Endothelial cell of umbilical vein (primary cell): ENCODE results near the gene PDGFRB. TPM values are rescaled to one million over a fixed set of nuclear protein-coding genes. Genes with fewer than 3 reads are reported as not detected.

Experiments used
- BruUV-seq: library from RNA; stranded (reverse); fragments of 400-500 nt; replicated peaks from 2 replicates; lab custom pipeline; 2021; lab: Mats Ljungman, UMichigan
- CTCF ChIA-PET: fragments of 300-600, 350-600 bp; sonication (Branson Sonifier 250); formaldehyde crosslinking; loops from one replicate; lab custom pipeline; 2021; ENCODE audit warnings: antibody characterized with exemption, inconsistent platforms; lab: Charles Lee
- POLR2A ChIA-PET: fragments of 300-600, 350-600 bp; sonication (Branson Sonifier 250); formaldehyde crosslinking; loops from one replicate; lab custom pipeline; 2021; ENCODE audit warnings: antibody characterized with exemption, inconsistent platforms; lab: Charles Lee
- DNase-seq: peaks from one replicate; pipeline ENCODE4 v3.0.0-alpha.2; 2011; ENCODE audit warnings: low read depth, low spot score
- FAIRE-seq: peaks from 2 replicates; lab custom pipeline; 2011; peaks lifted over from hg19 to GRCh38; lab: Jason Lieb, UNC
- H2AFZ ChIP-seq: 2 replicates; pipeline ENCODE4 v1.6.0; 2012; ENCODE audit warnings: low read depth, low read length, control low read depth, inconsistent platforms
- H3K27ac ChIP-seq: 2 replicates; pipeline ENCODE4 v1.5.1; 2011; ENCODE audit warnings: low read depth, mild to moderate bottlenecking, control low read depth, low read length, moderate library complexity; ENCODE audit not compliant: insufficient read depth
- H3K27me3 ChIP-seq, 2 experiments: 2 replicates each; pipeline versions ENCODE4 v1.6.0 to v1.6.1; 2011; ENCODE audit warnings: low read length in 2 of 2, mixed read lengths in 1 of 2; ENCODE audit not compliant: control insufficient read depth in 2 of 2, insufficient read depth in 2 of 2
- H3K36me3 ChIP-seq, 2 experiments: 2 replicates in 1 of 2; 3 replicates in 1 of 2; pipeline ENCODE4 v1.5.1; 2011; ENCODE audit warnings: low read length in 2 of 2, mild to moderate bottlenecking in 1 of 2, moderate library complexity in 1 of 2; ENCODE audit not compliant: control insufficient read depth in 2 of 2, insufficient read depth in 2 of 2; ENCODE audit errors: extremely low read depth in 1 of 2
- H3K4me1 ChIP-seq: 3 replicates; pipeline ENCODE4 v1.5.1; 2011; ENCODE audit warnings: mild to moderate bottlenecking, low read length; ENCODE audit not compliant: control insufficient read depth, insufficient read depth; ENCODE audit errors: extremely low read depth
- H3K4me2 ChIP-seq: 2 replicates; pipeline ENCODE4 v1.6.1; 2011; ENCODE audit warnings: low read length, control low read depth, mixed read lengths; ENCODE audit not compliant: insufficient read depth
- H3K4me3 ChIP-seq, 3 experiments: fragments of 200-600 bp in 1 of 3; sonication (generic), shearing (Covaris generic) in 1 of 3; replicated peaks in 1 of 3; 2 replicates each; pipeline ENCODE4 v1.5.1; 2011 to 2016; ENCODE audit warnings: control low read depth in 3 of 3, low read length in 3 of 3, mild to moderate bottlenecking in 2 of 3, inconsistent platforms in 1 of 3, low read depth in 1 of 3, moderate library complexity in 1 of 3; ENCODE audit not compliant: insufficient read depth in 1 of 3
- H3K79me2 ChIP-seq: 2 replicates; pipeline ENCODE4 v1.6.0; 2012; ENCODE audit warnings: low read length, inconsistent platforms; ENCODE audit not compliant: control insufficient read depth, insufficient read depth
- H3K9ac ChIP-seq: replicated peaks from 2 replicates; pipeline ENCODE3; 2011; ENCODE audit warnings: low read length, control low read depth; ENCODE audit not compliant: insufficient read depth; ENCODE audit errors: extremely low read depth
- H3K9me1 ChIP-seq: replicated peaks from 3 replicates; pipeline ENCODE4 v1.6.0; 2011; ENCODE audit warnings: mild to moderate bottlenecking, low read length; ENCODE audit not compliant: control insufficient read depth, insufficient read depth; ENCODE audit errors: extremely low read depth
- H3K9me3 ChIP-seq: replicated peaks from 2 replicates; pipeline ENCODE4 v1.5.1; 2012; ENCODE audit warnings: low read length, inconsistent platforms; ENCODE audit not compliant: control insufficient read depth, insufficient read depth
- H4K20me1 ChIP-seq: replicated peaks from 2 replicates; pipeline ENCODE3; 2011; ENCODE audit warnings: mild to moderate bottlenecking, low read length; ENCODE audit not compliant: control insufficient read depth, insufficient read depth; ENCODE audit errors: extremely low read depth
- CTCF ChIP-seq, 2 donors: IDR thresholded peaks; 1 replicate in 1 of 2; 2 replicates in 1 of 2; pipeline ENCODE4 v1.5.1; 2011; ENCODE audit warnings: low read length in 2 of 2, mild to moderate bottlenecking in 2 of 2, moderate library complexity in 2 of 2, control low read depth in 1 of 2, inconsistent platforms in 1 of 2, low read depth in 1 of 2; ENCODE audit not compliant: insufficient read depth in 1 of 2; ENCODE audit errors: extremely low read depth in 1 of 2
- EZH2 ChIP-seq: IDR thresholded peaks from 2 replicates; pipeline ENCODE4 v1.6.1; 2012; ENCODE audit warnings: borderline replicate concordance, low read depth, mild to moderate bottlenecking, moderate library complexity, low read length, inconsistent platforms; ENCODE audit not compliant: severe bottlenecking
- FOS ChIP-seq: IDR thresholded peaks from 2 replicates; pipeline ENCODE4 v1.6.1; 2011; ENCODE audit warnings: mild to moderate bottlenecking, low read length, moderate library complexity, borderline replicate concordance; ENCODE audit not compliant: insufficient read depth
- GATA2 ChIP-seq: IDR thresholded peaks from 2 replicates; pipeline ENCODE4 v1.7.0; 2011; ENCODE audit warnings: low read depth, mild to moderate bottlenecking, moderate library complexity, mixed read lengths, low read length; ENCODE audit not compliant: insufficient read length, insufficient read depth
- JUN ChIP-seq: IDR thresholded peaks from 2 replicates; pipeline ENCODE4 v1.6.1; 2011; ENCODE audit warnings: borderline replicate concordance, low read depth; ENCODE audit not compliant: insufficient read length, insufficient read depth
- MAX ChIP-seq: IDR thresholded peaks from 2 replicates; pipeline ENCODE4 v1.6.1; 2011; ENCODE audit not compliant: insufficient read depth, insufficient read length
- MYC ChIP-seq: IDR thresholded peaks from one replicate; pipeline ENCODE4 v1.6.1; 2011; ENCODE audit warnings: mild to moderate bottlenecking, low read depth, low read length
- POLR2A ChIP-seq: IDR thresholded peaks from 2 replicates; pipeline ENCODE4 v1.6.1; 2012; ENCODE audit warnings: low read depth, mild to moderate bottlenecking, control low read depth, low read length
- POLR2AphosphoS5 ChIP-seq: IDR thresholded peaks from 2 replicates; pipeline ENCODE4 v1.6.1; 2012; ENCODE audit warnings: low read depth, mild to moderate bottlenecking, control low read depth, low read length, moderate library complexity; ENCODE audit not compliant: insufficient read depth
- dilution Hi-C: fragments of 300-500 bp; cut with MboI; formaldehyde crosslinking; loops from one replicate; pipeline ENCODE4 v1.15.0; 2019; ENCODE audit warnings: low sequenced_read_pairs; ENCODE audit not compliant: extremely low pct_ligation_motif_present
- intact Hi-C: fragments of 100-400 bp; cut with micrococcal nuclease; formaldehyde crosslinking; loops from one replicate; pipeline ENCODE4 v1.10.0; 2022
- polyA plus RNA-seq, 4 experiments: library from polyadenylated mRNA; depleted of rRNA in 3 of 4; stranded (reverse) in 3 of 4; unstranded in 1 of 4; fragments of >200 nt; gene quantifications; 2 replicates each; pipeline versions ENCODE4 v1.2.1 to v1.2.3, GENCODE V29; 2011 to 2012; ENCODE audit warnings: missing spikeins in 1 of 4
- total RNA-seq: library from RNA; stranded (reverse); gene quantifications from 2 replicates; pipeline ENCODE4 v1.2.3, GENCODE V29; 2021

PDGFRB gene
- total and polyA plus RNA-seq, 2 donors (not counting 3 experiments of a cell fraction or from before 2014, with no cell fraction given) = 1.4 to 1.7 TPM

- intact Hi-C loops = no loop called here
- POLR2A ChIA-PET = no interaction called here
These were observed 45.7 kb downstream of the PDGFRB start for GRCh38 chr5:150109921-150110320.

More at GRCh38 chr5:150109921-150110320, 45.7 kb downstream of the PDGFRB start:
- no peak for DNase-seq
- Histone ChIP-seq H3K27me3 (peaks cover 4 to 5% of the 10 kb centered on the region in 2 experiments), H4K20me1 (no peaks in the 10 kb centered on the region), H3K9ac (no peak overlapping the region), H3K36me3 (no peaks in the 10 kb centered on the region), H2AFZ (no peak overlapping the region), H3K4me1 (no peaks in the 10 kb centered on the region), H3K27ac (no peak overlapping the region), H3K4me2 (no peak overlapping the region), H3K79me2 (no peaks in the 10 kb centered on the region), H3K9me1 (no peaks in the 10 kb centered on the region), H3K4me3 (no peak overlapping the region), H3K9me3 (no peaks in the 10 kb centered on the region)
- dilution Hi-C loops = no loop called here
- no TSS peak for BruUV-seq
- CTCF ChIA-PET = no interaction called here
- no peak for FAIRE-seq
- TF ChIP-seq MAX (no peak), MYC (no peak), CTCF (IDR thresholded peaks at IDR 0.05; ENCODE audit: extremely low read depth in 1 of 2, insufficient read depth in 1 of 2, low read depth in 1 of 2, low read length in 2 of 2) (no peak), GATA2 (no peak), JUN (no peak), POLR2AphosphoS5 (no peak), FOS (no peak), POLR2A (no peak), EZH2 (no peak)
